M059J (cell line): ENCODE measurements around the gene NSUN6. TPM values are rescaled to one million over a fixed set of nuclear protein-coding genes. Genes with fewer than 3 reads are reported as not detected.

ENCODE experiments used
- DNase-seq: peaks from one replicate; pipeline ENCODE4 v3.0.0-alpha.2; 2012; ENCODE audit warnings: low read depth
- total RNA-seq: library from RNA; depleted of rRNA; stranded (reverse); fragments of >200 nt; shearing (Covaris generic); gene quantifications from 2 replicates; pipeline ENCODE4 v1.2.3, GENCODE V29; 2014; rRNA removed

Gene NSUN6
- total RNA-seq, 1 experiment from 2014 or later: 5.7 TPM

GRCh38 chr10:18501198-18501597 lies 150.2 kb downstream of the NSUN6 start:
- DNase-seq: peak; percentile 41

GRCh38 chr10:18500576-18500975 lies 150.8 kb downstream of the NSUN6 start:
- no peak for DNase-seq

DNA sequence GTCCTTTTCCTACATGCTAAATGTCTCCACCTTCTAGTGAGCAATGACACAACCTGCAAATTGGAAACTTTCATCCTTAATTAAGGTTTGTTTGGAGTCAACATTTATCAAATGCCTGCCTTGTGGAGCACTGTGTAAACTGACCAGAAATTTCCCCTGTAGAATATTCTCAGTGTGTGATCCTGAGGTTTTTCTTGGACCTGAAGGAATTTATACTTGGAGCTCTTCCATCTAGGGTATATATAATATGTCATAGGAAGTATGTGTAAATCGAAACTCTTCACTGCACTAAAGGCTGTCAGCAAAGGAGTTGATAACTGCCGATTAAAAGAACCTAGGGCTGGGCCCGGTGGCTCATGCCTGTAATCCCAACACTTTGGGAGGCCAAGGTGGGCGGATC lies 152.4 kb downstream of the NSUN6 start:
- no peak for DNase-seq

- DNase-seq: no peak
These were observed 153.5 kb downstream of the NSUN6 start for GRCh38 chr10:18497806-18498369.

Other genes starting within 250 kb of the NSUN6 start
- 7.4 and 8.7 TPM in 2 replicates for gene ARL5B, start 7.8 kb upstream of the NSUN6 start, total RNA-seq